Gastrocnemius medialis (tissue), 4 donors: ENCODE results near the gene CENPE.

ENCODE experiments used
- CTCF ChIP-seq, 5 experiments: fragments of 450-650 bp in 3 of 5; fragments of 200-600 bp in 2 of 5; sonication (generic) in 2 of 5; IDR thresholded peaks in 4 of 5; conservative IDR thresholded peaks in 1 of 5; 1 replicate in 4 of 5; 2 replicates in 1 of 5; pipeline ENCODE4 v1.5.1; 2016 to 2019; ENCODE audit warnings: antibody characterized with exemption in 5 of 5, mild to moderate bottlenecking in 3 of 5, moderate library complexity in 3 of 5
- POLR2A ChIP-seq, 2 donors: fragments of 450-650 bp; IDR thresholded peaks; one replicate each; pipeline ENCODE4 v1.6.1; 2017; ENCODE audit warnings: antibody characterized with exemption in 2 of 2, mild to moderate bottlenecking in 2 of 2, moderate library complexity in 2 of 2

GRCh38 chr4:103118166-103118565, 80.0 kb downstream of the CENPE start:
- TF ChIP-seq CTCF (IDR thresholded peaks at IDR 0.05 in 4 of 5, conservative IDR thresholded peaks at IDR 0.05 in 1 of 5) (no peak), POLR2A (IDR thresholded peaks at IDR 0.05) (no peak)
